CD4-positive, alpha-beta T cell (primary cell): ENCODE results near the gene EYA2. TPM values are rescaled to one million over a fixed set of nuclear protein-coding genes. Genes with fewer than 3 reads are reported as not detected.

Experiments used
- ATAC-seq: fragments of 200-7000 bp; cut with Tn5 transposase; one replicate; pipeline ENCODE4 v1.10.0; 2022; ENCODE audit warnings: mild to moderate bottlenecking; ENCODE audit not compliant: poor library complexity
- CTCF ChIA-PET: fragments of 350-600 bp; sonication (Branson Sonifier 250); formaldehyde crosslinking; loops from one replicate; lab custom pipeline; 2021; ENCODE audit warnings: antibody characterized with exemption, inconsistent platforms; lab: Charles Lee
- POLR2A ChIA-PET: fragments of 350-600 bp; sonication (Branson Sonifier 250); formaldehyde crosslinking; loops from one replicate; lab custom pipeline; 2021; ENCODE audit warnings: antibody characterized with exemption, inconsistent platforms; lab: Charles Lee
- DNase-seq, 14 experiments: peaks; one replicate each; pipeline ENCODE4 v3.0.0-alpha.2; 2013 to 2020; ENCODE audit warnings: mixed read lengths in 2 of 14
- H3K27ac ChIP-seq, 2 donors: one replicate each; pipeline versions ENCODE4 v1.5.1 to v1.7.0; 2013; ENCODE audit warnings: low read length in 2 of 2, low read depth in 1 of 2, mild to moderate bottlenecking in 1 of 2
- H3K27me3 ChIP-seq, 2 experiments: 1 replicate in 1 of 2; 2 replicates in 1 of 2; pipeline versions ENCODE4 v1.6.1 to v1.7.0; 2013; ENCODE audit warnings: low read length in 2 of 2, control low read depth in 1 of 2, mild to moderate bottlenecking in 1 of 2, moderate library complexity in 1 of 2; ENCODE audit not compliant: insufficient read depth in 2 of 2, control insufficient read depth in 1 of 2
- H3K36me3 ChIP-seq: one replicate; pipeline ENCODE4 v1.6.1; 2013; ENCODE audit warnings: low read length, control low read depth; ENCODE audit not compliant: insufficient read depth
- H3K4me1 ChIP-seq: one replicate; pipeline ENCODE4 v1.6.1; 2013; ENCODE audit warnings: low read length, control low read depth; ENCODE audit not compliant: insufficient read depth
- H3K4me3 ChIP-seq: one replicate; pipeline ENCODE4 v1.5.1; 2013; ENCODE audit warnings: mild to moderate bottlenecking, low read length, moderate library complexity
- H3K9me3 ChIP-seq, 2 experiments: 1 replicate in 1 of 2; 2 replicates in 1 of 2; pipeline versions ENCODE4 v1.6.1 to v1.7.0; 2013; ENCODE audit warnings: low read length in 2 of 2, mild to moderate bottlenecking in 2 of 2, control low read depth in 1 of 2, moderate library complexity in 1 of 2; ENCODE audit not compliant: control insufficient read depth in 1 of 2, insufficient read depth in 1 of 2
- H3K27ac Mint-ChIP-seq: one replicate; pipeline ENCODE4 v1.8.0; 2020; ENCODE audit warnings: mixed read lengths
- H3K27me3 Mint-ChIP-seq: one replicate; pipeline ENCODE4 v1.8.0; 2021; ENCODE audit warnings: mixed read lengths
- H3K36me3 Mint-ChIP-seq: one replicate; pipeline ENCODE4 v1.8.0; 2021; ENCODE audit warnings: low read depth, mixed read lengths
- H3K4me1 Mint-ChIP-seq: one replicate; pipeline ENCODE4 v1.8.0; 2021; ENCODE audit warnings: low read depth, mixed read lengths
- H3K4me3 Mint-ChIP-seq: one replicate; pipeline ENCODE4 v1.8.0; 2020; ENCODE audit warnings: mild to moderate bottlenecking, mixed read lengths
- H3K9me3 Mint-ChIP-seq: one replicate; pipeline ENCODE4 v1.8.0; 2020; ENCODE audit warnings: mixed read lengths
- intact Hi-C, 2 experiments: fragments of 100-400 bp; cut with DNase I in 1 of 2; cut with micrococcal nuclease in 1 of 2; formaldehyde crosslinking; loops; one replicate each; pipeline versions ENCODE4 v1.15.1 to v1.9.0; 2023 to 2025; cut with DNase I, micrococcal nuclease
- total RNA-seq, 174 experiments: library from RNA in 2 of 174; stranded (reverse) in 2 of 174; gene quantifications; one replicate each; pipeline ENCODE4 v1.2.3 and lab custom pipeline; 2021 to 2026
- TF ChIP-seq, protein P1 (sequence below): fragments of 200-600 bp; IDR thresholded peaks from one replicate; pipeline ENCODE4 v1.8.0; 2022; ENCODE audit warnings: antibody characterized with exemption, mild to moderate bottlenecking

Gene EYA2
- total RNA-seq, 2 experiments from 2014 or later: not detected

- intact Hi-C loops: no loop called here
- DNase-seq: no peak
- H3K4me1 Mint-ChIP-seq: no peaks in the 10 kb centered on the region
- H3K36me3 ChIP-seq: no peaks in the 10 kb centered on the region
- peaks cover 21% of the 10 kb centered on the region for H3K27me3 Mint-ChIP-seq
- ChIA-PET POLR2A (no interaction called here), CTCF (no interaction called here)
- no peak overlapping the region for H3K4me3 Mint-ChIP-seq
- H3K27me3 ChIP-seq: peaks cover under 1 to 3% of the 10 kb centered on the region in 2 experiments
- H3K4me1 ChIP-seq: no peaks in the 10 kb centered on the region
- no peak overlapping the region for H3K27ac ChIP-seq
- ATAC-seq: no peak
- H3K9me3 Mint-ChIP-seq: no peaks in the 10 kb centered on the region
- H3K9me3 ChIP-seq: peaks cover 0 to 5% of the 10 kb centered on the region in 2 experiments
- no peaks in the 10 kb centered on the region for H3K36me3 Mint-ChIP-seq
- no peak overlapping the region for H3K27ac Mint-ChIP-seq
- TF ChIP-seq, protein P1, sequence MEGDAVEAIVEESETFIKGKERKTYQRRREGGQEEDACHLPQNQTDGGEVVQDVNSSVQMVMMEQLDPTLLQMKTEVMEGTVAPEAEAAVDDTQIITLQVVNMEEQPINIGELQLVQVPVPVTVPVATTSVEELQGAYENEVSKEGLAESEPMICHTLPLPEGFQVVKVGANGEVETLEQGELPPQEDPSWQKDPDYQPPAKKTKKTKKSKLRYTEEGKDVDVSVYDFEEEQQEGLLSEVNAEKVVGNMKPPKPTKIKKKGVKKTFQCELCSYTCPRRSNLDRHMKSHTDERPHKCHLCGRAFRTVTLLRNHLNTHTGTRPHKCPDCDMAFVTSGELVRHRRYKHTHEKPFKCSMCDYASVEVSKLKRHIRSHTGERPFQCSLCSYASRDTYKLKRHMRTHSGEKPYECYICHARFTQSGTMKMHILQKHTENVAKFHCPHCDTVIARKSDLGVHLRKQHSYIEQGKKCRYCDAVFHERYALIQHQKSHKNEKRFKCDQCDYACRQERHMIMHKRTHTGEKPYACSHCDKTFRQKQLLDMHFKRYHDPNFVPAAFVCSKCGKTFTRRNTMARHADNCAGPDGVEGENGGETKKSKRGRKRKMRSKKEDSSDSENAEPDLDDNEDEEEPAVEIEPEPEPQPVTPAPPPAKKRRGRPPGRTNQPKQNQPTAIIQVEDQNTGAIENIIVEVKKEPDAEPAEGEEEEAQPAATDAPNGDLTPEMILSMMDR: no peak
- no peak overlapping the region for H3K4me3 ChIP-seq
Measured at GRCh38 chr20:47035026-47035590, 140.5 kb downstream of the EYA2 start.

GRCh38 chr20:47036091-47036870, 141.6 kb downstream of the EYA2 start:
- Histone ChIP-seq H3K27me3 (peaks cover 9% of the 10 kb centered on the region in 2 experiments), H3K9me3 (peaks cover 0 to 9% of the 10 kb centered on the region in 2 experiments), H3K4me3 (no peak overlapping the region), H3K27ac (no peak overlapping the region), H3K36me3 (no peaks in the 10 kb centered on the region), H3K4me1 (no peaks in the 10 kb centered on the region)
- no peak overlapping the region for H3K27ac Mint-ChIP-seq
- TF ChIP-seq, protein P1: no peak
- ChIA-PET POLR2A (no interaction called here), CTCF (no interaction called here)
- ATAC-seq: no peak
- no peaks in the 10 kb centered on the region for H3K36me3 Mint-ChIP-seq
- H3K4me1 Mint-ChIP-seq: no peaks in the 10 kb centered on the region
- DNase-seq: no peak
- peaks cover 24% of the 10 kb centered on the region for H3K27me3 Mint-ChIP-seq
- intact Hi-C loops: no loop called here
- H3K9me3 Mint-ChIP-seq: no peaks in the 10 kb centered on the region
- no peak overlapping the region for H3K4me3 Mint-ChIP-seq

DNA sequence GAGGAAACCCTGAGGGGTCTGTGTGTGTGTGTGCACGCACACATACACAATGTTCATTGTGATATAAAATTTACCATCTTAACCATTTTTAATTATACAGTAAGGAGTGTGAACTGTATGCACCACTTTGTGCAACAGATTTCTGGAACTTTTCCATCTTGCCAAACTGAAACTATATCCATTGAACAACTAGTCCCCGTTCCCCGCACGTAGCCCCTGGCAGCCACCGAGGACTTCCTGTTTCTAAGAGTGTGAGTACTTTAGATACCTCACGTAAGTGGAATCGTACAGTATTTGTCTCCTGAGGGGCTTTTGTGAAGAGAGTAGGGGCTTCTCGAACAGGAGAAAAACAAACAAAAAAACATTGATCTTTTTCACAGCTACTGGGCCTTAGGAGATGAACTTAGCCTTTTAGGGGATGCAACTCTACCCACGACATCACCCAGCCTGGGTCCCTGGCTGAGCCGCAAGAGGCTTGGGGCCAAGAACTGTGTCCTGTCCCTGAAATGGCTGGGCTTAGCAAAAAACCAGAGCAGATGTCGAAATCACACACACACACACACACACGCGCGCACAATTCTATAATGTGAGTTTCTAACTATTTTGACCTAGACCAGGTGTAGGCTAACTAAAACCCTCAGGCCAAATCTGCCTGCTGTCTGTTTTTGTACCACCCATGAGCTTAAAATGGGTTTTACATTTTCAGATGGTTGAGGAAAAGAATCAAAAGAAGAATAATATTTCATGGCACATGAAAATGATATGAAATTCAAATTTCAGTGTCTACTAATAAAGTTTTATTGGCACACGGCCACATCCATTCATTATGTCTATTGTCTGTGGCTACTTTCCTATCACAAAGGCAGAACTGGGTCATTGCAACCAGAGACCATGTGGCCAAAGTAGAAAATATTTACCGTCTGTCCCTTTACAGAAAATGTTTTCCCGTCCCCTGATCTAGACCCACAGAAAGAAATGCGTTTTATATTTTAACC, 144.2 kb downstream of the EYA2 start:
- Mint-ChIP-seq H3K9me3 (no peaks in the 10 kb centered on the region), H3K27ac (no peak overlapping the region), H3K4me1 (no peaks in the 10 kb centered on the region), H3K27me3 (peaks cover 33% of the 10 kb centered on the region), H3K36me3 (no peaks in the 10 kb centered on the region), H3K4me3 (no peak overlapping the region)
- DNase-seq: no peak
- no peak overlapping the region for H3K4me3 ChIP-seq
- no peaks in the 10 kb centered on the region for H3K36me3 ChIP-seq
- H3K9me3 ChIP-seq: peaks cover 0 to 9% of the 10 kb centered on the region in 2 experiments
- ATAC-seq: no peak
- ChIA-PET POLR2A (no interaction called here), CTCF (no interaction called here)
- H3K4me1 ChIP-seq: no peaks in the 10 kb centered on the region
- TF ChIP-seq, protein P1: no peak
- no peak overlapping the region for H3K27ac ChIP-seq
- H3K27me3 ChIP-seq: peaks cover 9 to 13% of the 10 kb centered on the region in 2 experiments
- intact Hi-C loops: no loop called here
